ENCODE measurements around the gene SCT. TPM values are rescaled to one million over a fixed set of nuclear protein-coding genes. Genes with fewer than 3 reads are reported as not detected.

The SCT gene
- total and polyA plus RNA-seq, 2 of the 8 experiments (the other 6 are each of a cell fraction or from before 2014, with no cell fraction given) = 1.7 to 2.0 TPM

- TF ChIP-seq E2F6 (IDR thresholded peaks at IDR 0.05) = peak; percentile 76
- TF ChIP-seq KDM5A (IDR thresholded peaks at IDR 0.05; ENCODE audit: low read length) = no peak
- TF ChIP-seq POLR2A (IDR thresholded peaks at IDR 0.05; ENCODE audit: control extremely low read depth in 1 of 2, low read depth in 2 of 2, low read length in 2 of 2) = no peak; a peak in 1 of 3 replicates
- TF ChIP-seq EZH2 (IDR thresholded peaks at IDR 0.05; ENCODE audit: low read depth, low read length, severe bottlenecking) = peak; percentile 64
- peak; percentile 66 for TF ChIP-seq SUZ12 (IDR thresholded peaks at IDR 0.05; ENCODE audit: low read length)
- no peak for TF ChIP-seq CTBP2 (IDR thresholded peaks at IDR 0.05; ENCODE audit: borderline replicate concordance, insufficient read depth, insufficient read length, low read length)
- peak; percentile 52; the same call in 1 of the 2 replicates for TF ChIP-seq CREB1 (IDR thresholded peaks at IDR 0.05)
- peak in 1 of 3 experiments; percentile 11; a peak in 1 of 4 replicates for TF ChIP-seq CTCF (IDR thresholded peaks at IDR 0.05; ENCODE audit: control extremely low read depth in 1 of 3, insufficient read depth in 1 of 3, low read depth in 1 of 3, low read length in 3 of 3)
Measured at GRCh38 chr11:637593-638521, 10.9 kb upstream of the SCT start (continued).
